Left renal pelvis (tissue), 4 donors: Measurements from ENCODE around the gene LCE1D. TPM values are rescaled to one million over a fixed set of nuclear protein-coding genes. Genes with fewer than 3 reads are reported as not detected.

ENCODE experiments used
- DNase-seq, 4 donors: peaks; one replicate each; pipeline ENCODE4 v3.0.0-alpha.2; 2013; ENCODE audit warnings: low read depth in 4 of 4, low spot score in 3 of 4
- polyA plus RNA-seq, 4 donors: library from polyadenylated mRNA; unstranded; fragments of 120-200 nt; gene quantifications; one replicate each; pipeline ENCODE4 v1.2.1, GENCODE V29; 2013; ENCODE audit not compliant: insufficient read length in 4 of 4

The LCE1D gene, protein sequence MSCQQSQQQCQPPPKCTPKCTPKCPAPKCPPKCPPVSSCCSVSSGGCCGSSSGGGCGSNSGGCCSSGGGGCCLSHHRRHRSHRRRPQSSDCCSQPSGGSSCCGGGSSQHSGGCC
- polyA plus RNA-seq, result not detected

DNA sequence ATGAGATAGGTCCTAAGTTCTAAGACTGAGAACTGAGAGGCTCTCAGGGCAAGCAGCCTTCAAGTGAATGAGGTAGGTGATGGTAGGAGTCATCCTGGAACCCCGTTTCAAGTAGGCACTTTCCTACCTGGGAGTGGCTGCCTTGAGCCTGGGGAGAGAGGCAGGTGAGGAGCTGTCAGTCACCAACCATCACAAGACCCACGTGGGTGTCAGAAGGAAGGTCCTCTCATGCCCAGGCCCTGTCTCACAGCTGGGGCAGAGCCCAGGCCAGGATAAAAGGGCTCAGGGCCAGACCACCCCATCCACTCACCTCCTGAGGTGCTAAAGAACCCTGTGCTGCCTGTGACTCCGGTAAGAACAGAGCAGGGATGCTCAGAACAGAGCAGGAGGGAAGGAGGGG is at the start of gene LCE1D:
TSS of gene LCE1D (plus strand) at position 301 of the 400 bp plus-strand sequence. CDS start 1,074 bp downstream, outside the sequence.
- no peak for DNase-seq

DNA sequence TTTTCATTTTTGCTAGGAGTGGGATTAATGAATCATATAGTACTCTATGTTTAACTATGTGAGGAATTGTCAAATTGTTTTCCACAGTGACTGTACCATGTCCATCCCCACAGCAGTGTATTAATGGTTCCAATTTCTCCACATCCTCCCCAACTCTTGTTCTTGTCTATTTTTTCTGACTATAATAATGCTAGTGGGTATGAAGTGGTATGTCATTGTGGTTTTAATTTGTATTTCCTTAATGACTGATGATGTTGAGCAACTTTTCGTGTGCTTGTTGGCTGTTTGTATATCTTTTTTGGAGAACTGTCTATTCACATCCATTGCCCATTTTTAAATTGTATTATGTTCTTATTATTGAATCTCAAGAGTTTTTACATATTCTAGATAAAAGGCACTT is 48.7 kb upstream of the LCE1D start:
- DNase-seq, result no peak

DNA sequence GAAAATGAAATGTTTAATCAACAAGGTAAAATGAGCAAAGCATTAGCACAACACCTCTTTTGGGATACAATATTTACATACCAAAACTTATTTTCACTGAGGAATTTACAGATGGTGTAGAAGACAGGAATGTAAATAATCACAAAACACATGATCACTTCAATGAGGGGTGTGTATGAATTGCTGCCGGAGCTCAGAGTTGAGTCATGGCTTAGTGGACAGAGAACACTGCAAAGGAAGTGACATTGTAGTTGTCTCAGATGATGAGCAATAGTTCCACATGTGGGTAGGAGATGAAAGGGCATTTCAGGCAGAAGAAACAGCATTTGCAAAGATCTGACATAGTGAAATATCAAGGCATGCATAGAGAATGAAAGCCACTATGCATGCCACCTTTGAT is 44.3 kb upstream of the LCE1D start:
- no peak for DNase-seq

DNA sequence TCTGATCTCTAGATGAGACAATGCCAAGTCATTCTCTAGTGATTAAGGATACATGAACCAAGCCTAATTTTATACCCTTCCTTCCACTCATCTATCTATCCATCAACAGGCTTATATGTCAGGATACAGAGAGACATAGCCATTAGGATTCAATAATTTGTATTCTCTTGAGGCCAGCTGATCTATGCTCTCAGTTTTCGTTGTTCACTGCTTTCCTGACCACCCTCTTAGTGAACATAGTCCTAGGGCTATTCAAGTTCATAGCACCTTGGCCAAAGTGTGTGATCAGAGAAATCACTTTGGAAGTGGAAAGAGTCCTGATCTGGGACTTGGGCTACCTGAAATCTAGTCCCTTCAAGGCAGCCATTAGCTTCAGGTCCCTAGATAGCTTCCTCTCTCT is 42.9 kb upstream of the LCE1D start:
- DNase-seq, result no peak

DNA sequence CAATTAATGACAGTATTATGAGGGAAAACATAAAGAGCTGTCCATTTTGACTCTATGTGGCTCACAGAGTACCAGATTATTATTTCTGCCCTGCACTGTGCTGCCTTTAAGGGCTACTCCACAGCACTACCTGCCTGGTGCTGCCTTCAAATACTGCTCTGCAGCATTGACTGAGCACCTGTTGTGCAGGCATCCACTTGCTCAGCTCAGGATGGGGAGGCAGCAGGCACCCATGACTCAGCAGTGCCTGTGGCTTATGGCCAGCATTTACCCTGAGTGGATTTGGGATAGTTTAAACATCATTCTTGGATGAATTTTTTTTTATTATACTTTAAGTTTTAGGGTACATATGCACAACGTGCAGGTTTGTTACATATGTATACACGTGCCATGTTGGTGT is 39.6 kb upstream of the LCE1D start:
- no peak for DNase-seq

DNA sequence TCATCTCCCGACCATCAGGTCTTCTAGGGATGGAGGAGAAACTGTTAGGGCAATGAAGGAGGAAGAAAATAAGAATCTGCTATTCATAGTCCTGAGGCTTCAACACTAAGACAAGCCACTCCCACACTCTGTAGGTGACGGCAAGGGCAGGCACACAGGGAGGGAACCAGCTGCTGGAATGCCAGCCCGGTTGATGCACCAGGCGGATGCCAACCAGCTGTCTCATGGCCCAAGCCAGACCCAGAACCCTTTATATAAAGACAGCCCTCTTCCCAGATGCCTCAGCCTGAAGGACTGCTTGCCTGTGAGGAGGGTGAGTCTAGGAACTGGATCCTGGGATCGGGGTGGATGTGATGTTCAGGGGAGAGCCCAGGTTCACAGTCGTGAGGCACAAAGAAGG is 38.8 kb upstream of the LCE1D start, which contains the start of gene KPRP:
TSS of gene KPRP (plus strand) at position 279 of the 400 bp plus-strand sequence. CDS start 1,564 bp downstream, outside the sequence.
- DNase-seq, result no peak

DNA sequence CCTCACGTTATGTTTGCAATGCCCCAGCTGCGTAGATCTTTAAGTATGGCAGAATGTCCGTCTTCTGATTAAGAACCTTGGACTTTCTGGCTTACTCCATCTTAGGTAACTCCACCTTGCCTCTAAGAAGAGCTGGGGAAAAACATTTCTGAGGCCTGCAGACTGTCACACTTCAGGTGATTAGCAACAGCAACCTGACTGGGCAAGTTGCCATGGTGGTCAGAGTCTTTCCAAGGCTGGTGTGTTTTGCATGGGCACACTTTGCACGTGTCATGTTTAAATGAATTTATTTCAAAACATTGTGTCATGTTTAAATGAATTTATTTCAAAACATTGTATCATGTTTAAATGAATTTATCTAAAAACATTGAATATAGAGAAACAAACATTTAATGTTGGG is 37.9 kb upstream of the LCE1D start:
- DNase-seq, result no peak

DNA sequence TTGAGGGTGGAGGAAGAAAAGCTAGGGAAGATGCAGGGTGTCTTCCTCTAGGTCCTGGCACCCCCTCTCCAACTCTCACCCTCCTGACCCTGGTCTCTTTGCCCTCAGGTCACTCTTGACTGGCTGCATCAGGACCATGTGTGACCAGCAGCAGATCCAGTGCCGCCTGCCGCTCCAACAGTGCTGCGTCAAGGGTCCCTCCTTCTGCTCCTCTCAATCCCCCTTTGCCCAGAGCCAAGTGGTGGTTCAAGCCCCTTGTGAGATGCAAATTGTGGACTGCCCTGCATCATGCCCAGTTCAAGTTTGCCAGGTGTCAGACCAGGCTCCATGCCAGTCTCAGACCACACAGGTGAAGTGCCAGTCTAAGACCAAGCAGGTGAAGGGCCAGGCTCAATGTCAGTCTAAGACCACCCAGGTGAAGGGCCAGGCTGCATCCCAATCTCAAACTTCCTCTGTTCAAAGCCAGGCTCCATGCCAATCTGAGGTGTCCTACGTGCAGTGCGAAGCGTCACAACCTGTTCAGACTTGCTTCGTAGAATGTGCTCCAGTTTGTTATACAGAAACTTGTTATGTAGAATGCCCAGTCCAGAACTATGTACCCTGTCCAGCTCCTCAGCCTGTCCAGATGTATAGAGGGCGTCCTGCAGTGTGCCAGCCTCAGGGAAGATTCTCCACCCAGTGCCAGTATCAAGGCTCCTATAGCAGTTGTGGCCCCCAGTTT is 36.9 kb upstream of the LCE1D start:
- no peak for DNase-seq

DNA sequence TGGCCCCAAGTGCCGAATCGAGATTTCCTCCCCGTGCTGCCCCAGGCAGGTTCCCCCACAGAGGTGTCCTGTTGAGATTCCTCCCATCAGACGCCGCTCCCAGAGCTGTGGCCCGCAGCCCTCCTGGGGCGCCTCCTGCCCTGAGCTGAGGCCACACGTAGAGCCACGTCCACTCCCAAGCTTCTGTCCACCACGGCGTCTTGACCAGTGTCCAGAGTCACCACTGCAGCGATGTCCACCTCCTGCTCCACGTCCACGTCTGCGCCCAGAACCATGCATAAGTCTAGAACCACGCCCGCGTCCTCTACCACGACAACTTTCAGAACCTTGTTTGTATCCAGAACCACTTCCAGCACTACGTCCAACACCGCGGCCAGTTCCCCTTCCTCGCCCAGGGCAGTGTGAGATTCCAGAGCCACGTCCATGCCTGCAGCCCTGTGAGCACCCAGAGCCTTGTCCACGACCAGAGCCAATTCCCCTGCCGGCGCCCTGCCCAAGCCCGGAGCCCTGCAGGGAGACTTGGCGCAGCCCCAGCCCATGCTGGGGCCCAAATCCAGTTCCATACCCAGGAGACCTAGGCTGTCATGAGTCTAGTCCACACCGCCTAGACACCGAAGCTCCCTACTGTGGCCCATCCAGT is 35.9 kb upstream of the LCE1D start:
- no peak for DNase-seq

DNA sequence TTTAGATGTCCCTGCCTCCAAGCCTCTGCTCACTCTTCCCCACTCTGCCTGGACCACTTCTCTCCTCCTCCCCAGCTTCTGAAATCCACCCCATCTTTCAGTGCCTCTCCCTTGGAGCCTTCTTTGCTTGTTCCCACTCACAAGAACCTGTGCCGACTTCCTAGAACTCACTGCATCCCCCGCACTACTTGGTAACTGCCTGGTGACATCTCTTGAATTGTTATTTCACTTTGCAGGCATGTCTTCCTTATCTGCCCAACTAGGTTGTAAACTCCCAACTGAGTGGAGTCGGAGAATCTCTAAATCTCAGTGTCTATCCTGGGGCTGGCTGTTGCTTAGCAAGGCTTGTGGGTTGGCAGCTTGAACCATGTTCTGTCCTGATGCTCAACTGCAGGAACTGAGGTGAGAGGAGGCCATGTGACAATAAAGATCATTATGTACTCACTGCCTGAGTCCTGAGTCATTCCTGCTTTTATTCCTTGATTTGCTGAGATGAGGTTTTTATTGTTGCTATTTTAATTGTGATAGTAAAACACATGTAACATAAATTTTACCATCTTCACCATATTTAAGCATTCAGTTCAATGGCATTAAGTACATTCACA is 34.8 kb upstream of the LCE1D start:
- no peak for DNase-seq

DNA sequence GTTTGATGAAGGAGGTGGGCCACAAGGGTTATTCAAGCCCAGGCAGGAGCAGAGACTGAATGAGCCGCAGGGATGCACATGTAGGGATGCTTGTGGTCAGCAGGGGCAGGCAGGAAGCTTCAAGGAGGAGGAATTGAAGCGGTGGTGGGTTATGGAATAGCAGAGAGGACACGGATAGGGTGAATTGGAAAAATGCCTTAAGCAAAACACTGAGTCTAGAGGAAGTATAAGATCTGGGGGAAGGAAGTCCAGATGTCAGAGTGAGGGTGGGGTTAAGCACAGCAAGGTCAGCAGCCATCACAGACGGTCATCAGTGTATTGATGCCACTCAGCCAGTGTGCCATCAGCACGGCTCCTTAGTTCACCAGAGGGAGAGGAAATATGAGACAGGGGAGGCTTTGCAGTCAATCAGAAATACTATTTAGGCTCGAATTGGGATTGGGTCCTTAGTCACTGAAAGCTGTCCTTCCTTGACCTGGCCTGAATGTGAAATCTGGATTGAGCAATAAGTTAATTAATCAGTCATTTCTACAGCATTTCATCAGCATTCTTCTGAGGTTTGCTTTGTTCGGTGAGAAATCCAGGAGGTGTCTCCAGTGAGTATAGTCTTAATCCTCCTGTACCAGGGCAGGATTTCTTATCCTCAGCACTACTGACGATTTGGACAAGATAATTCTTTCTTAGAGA is 27.5 kb upstream of the LCE1D start:
- no peak for DNase-seq

DNA sequence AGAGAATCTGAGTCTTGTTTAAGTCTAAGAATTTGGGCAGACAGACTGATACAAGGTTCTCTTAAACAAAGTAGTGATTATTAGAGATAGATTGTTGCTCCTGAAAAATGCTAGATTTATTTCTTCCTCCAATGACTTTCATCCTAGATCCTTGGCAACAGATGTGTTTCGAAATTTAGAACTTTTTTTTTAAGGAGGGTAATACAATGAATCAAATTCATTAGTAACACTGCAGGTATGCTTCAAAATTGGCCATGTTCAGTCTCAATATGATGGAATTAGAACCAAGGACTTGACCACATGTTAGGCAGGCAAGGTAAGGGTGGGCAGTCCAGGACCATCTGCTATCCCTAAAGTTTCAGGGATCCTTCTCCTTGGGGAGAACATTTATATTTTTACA is 26.1 kb upstream of the LCE1D start:
- no peak for DNase-seq

DNA sequence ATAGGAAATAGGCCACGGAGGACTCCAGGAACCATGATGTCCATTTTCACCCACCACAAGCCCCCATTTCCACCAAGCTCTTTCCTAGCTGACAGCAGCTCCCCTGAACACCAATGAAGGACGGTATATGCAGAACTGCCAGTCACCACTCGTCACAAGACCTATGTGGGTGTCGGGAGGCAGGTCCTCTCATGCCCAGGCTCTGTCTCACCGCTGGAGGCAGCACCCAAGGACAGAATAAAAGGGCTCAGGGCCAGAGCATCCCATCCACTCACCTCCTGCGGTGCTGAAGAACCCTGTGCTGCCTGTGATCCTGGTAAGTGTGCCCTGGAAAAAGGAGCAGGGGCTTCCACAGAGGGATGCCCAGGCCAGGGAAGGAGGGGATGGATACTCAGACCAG is 21.6 kb upstream of the LCE1D start, which contains the start of gene LCE1F:
TSS of gene LCE1F (plus strand) at position 266 of the 400 bp plus-strand sequence. CDS start 1,232 bp downstream, outside the sequence.
- DNase-seq, result no peak

DNA sequence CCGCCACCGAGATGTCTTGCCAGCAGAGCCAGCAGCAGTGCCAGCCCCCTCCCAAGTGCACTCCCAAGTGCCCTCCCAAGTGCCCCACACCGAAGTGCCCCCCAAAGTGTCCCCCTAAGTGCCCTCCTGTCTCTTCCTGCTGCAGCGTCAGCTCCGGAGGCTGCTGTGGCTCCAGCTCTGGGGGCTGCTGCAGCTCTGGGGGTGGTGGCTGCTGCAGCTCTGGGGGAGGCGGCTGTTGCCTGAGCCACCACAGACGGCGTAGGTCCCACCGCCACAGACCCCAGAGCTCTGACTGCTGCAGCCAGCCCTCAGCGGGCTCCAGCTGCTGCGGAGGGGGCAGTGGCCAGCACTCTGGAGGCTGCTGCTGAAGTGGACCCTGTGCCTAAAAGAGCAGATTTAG is 20.2 kb upstream of the LCE1D start:
- no peak for DNase-seq

DNA sequence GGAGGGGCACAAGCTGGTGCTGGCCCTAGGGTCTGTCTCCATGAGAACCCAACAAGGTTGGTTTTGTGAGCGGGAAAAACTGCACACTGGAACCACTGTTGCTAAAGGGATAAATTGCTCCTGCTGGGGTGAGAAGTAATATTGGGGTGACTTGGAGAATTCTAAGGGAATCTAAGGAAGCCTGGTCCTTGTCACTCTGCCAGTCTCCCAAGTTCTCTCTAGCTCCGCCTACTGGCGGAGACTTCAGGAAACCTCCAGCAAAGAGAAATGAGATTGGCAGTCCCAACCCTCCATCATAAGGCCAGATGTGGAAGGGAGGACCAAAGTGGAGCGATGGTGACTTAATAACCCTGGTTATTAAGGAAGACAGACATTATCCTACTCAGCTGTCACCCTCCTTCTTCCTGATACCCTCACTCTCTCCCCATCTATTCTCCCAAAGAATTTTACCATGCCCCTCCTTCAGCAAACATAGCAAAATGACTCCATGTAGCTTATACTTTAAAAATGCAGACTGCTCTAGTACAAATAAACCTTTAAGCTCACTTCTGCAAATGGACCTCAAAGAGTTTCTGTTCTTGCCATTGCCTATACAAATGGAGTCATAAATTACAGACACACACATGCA is 18.9 kb upstream of the LCE1D start:
- DNase-seq, result no peak

DNA sequence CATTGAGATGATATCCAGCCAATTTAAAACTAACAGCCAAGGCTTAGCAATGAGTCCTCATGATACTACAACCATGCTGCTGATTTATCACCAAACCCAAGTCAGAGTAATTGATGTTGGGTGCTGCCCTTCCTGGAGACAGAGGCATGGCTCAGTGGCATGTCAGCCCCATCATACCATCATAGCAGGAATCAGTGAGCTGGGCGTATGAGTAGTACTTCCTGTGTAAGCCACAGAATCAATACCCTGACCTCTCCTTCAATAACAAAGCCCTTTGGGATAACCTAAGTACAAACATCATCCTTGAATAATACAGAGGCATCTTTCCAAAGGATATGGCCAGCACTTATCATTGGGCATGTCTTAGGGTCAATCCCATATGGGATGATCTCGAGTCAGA is 13.4 kb upstream of the LCE1D start:
- no peak for DNase-seq

DNA sequence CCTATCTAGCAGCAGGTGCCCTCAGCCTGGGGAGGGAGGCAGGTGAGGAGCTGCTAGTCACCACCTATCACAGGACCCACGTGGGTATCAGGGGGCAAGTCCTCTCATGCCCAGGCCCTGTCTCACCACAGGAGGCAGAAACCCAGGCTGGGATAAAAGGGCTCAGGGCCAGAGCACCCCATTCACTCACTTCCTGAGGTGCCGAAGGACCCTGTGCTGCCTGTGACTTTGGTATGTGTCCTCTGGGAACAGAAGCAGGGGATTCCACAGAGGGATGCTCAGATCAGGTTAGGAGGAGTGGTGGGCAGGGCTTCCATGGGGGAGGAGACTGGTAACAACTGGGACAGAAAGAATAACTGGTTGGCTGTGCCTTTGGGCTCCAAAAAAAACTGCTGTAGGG is 10.4 kb upstream of the LCE1D start, which contains the start of gene LCE1E:
TSS of gene LCE1E (plus strand) at position 181 of the 400 bp plus-strand sequence. CDS start 1,043 bp downstream, outside the sequence.
- DNase-seq, result no peak

DNA sequence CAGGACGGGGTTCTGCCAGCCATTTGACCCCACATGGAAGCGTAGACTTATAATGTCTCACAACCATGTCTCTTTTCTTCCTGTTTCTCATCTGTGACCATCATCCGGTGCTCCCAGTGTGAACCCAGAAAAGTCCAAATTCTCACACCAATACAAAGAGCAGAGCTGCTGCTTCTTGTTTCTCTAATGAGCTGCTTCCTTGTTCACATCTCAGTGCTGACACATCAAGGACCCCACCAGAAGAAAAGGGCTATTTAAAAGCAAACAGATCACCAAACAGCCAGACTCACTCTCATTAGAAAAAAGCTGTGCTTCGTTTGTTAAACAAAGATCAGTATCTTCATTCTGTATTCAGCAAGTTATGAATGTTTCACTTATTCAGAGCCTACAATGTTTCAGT is 835 bp upstream of the LCE1D start:
- no peak for DNase-seq

DNA sequence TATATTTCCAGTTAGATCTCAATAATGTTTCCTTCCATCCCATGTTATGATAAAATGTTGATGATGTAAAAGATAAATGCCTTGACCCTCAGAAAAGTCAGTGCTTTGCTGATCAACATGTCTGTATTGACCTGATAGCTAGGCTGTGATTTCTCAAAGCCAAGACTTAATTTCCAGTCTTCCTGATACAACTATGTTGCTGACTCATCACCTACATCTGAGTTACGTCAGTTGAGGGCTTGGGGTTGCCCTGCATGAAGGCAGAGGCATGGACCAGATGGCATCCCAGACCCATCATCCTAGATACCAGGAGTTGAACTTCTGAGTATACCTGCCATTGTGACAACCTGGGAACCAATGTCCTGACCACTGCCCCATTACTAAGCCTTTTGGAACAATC is 4.8 kb downstream of the LCE1D start:
- no peak for DNase-seq

DNA sequence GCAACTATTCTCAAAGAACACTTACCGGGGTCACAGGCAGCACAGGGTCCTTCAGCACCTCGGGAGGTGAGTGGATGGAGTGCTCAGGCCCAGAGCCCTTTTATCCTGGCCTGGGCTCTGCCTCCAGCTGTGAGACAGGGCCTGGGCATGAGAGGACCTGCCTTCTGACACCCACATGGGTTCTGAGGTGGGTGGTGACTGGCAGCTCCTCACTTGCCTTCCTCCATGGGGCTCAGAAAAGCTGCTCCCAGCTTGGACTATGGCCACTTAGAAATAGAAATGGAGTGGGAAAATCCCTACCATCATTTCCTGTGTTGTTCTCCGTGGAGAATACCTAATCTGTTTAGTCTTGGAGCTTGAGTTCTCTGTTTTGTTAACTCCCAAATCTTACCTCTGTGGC is 10.1 kb downstream of the LCE1D start, which contains the start of gene LCE1C:
TSS of gene LCE1C (minus strand) at position 76 of the 400 bp plus-strand sequence. CDS start 1,173 bp downstream, outside the sequence.
- DNase-seq, result no peak
